ENCODE measurements around the gene PRC1.

DNA sequence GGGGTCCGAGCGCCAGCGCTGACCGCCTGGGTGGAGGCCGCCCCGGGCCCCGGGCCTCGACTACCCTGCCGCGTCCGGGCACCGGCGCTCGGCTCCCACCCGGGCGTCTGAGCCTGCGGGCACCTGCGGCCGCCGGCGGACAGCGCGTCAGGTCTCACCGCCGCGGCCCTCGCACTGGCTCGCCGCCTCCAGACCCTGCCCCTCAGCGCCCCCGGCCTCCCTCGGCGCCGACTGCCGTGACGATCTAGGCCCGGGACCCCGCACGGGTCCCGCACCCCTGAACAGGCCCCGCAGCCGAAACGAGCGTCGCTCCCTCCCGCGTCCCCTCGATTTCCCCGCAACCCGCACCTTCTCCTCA, 297 bp downstream of the PRC1 start:
- TF ChIP-seq POLR2A (IDR thresholded peaks at IDR 0.05) (no peak), CTCF (IDR thresholded peaks at IDR 0.05) (no peak)

Measured in testis (tissue), 2 donors.